Transverse colon (tissue), 4 donors: ENCODE data around the gene OR10J5. TPM values are rescaled to one million over a fixed set of nuclear protein-coding genes. Genes with fewer than 3 reads are reported as not detected.
"Not testable (repeated sequence)": the region's sequence is repeated elsewhere in the genome, so short reads cannot be mapped to it uniquely, and the experiment has no call there.

ENCODE experiments used
- DNase-seq: peaks from one replicate; pipeline ENCODE4 v3.0.0-alpha.2; 2019
- H3K27ac ChIP-seq, 4 donors: fragments of 200-600 bp; sonication (generic); 2 replicates each; pipeline ENCODE4 v1.5.1; 2016 to 2018; ENCODE audit warnings: inconsistent platforms in 4 of 4
- H3K27me3 ChIP-seq: fragments of 200-600 bp; sonication (generic); 2 replicates; pipeline ENCODE4 v1.5.1; 2017; ENCODE audit warnings: inconsistent platforms
- H3K36me3 ChIP-seq, 4 donors: fragments of 200-600 bp; sonication (generic); 2 replicates each; pipeline ENCODE4 v1.5.1; 2017 to 2019; ENCODE audit warnings: inconsistent platforms in 4 of 4
- H3K4me1 ChIP-seq, 4 donors: fragments of 200-600 bp; sonication (generic); 2 replicates each; pipeline ENCODE4 v1.5.1; 2017 to 2020; ENCODE audit warnings: inconsistent platforms in 4 of 4
- H3K4me3 ChIP-seq, 4 donors: fragments of 200-600 bp; sonication (generic); 1 replicate in 1 of 4; 2 replicates in 3 of 4; pipeline versions ENCODE4 v1.5.1 to v1.6.1; 2017 to 2019; ENCODE audit warnings: inconsistent platforms in 4 of 4
- H3K9me3 ChIP-seq, 2 donors: fragments of 200-600 bp; sonication (generic); 2 replicates each; pipeline ENCODE4 v1.5.1; 2017 to 2019; ENCODE audit warnings: inconsistent platforms in 2 of 2
- CTCF ChIP-seq, 5 experiments: fragments of 200-600 bp in 3 of 5; fragments of 450-650 bp in 2 of 5; sonication (generic) in 3 of 5; IDR thresholded peaks; 1 replicate in 2 of 5; 2 replicates in 3 of 5; pipeline ENCODE4 v1.5.1; 2016 to 2017; ENCODE audit warnings: antibody characterized with exemption in 5 of 5, inconsistent platforms in 3 of 5, mild to moderate bottlenecking in 2 of 5, moderate library complexity in 1 of 5
- EP300 ChIP-seq: sonication (generic); formaldehyde crosslinking; IDR thresholded peaks from one replicate; pipeline ENCODE4 v1.6.1; 2017; ENCODE audit warnings: antibody characterized with exemption, low read depth
- POLR2A ChIP-seq: fragments of 450-650 bp; IDR thresholded peaks from one replicate; pipeline ENCODE4 v1.6.1; 2016; ENCODE audit warnings: antibody characterized with exemption, mild to moderate bottlenecking, moderate library complexity
- POLR2AphosphoS5 ChIP-seq, 3 donors: sonication (generic); formaldehyde crosslinking; IDR thresholded peaks; one replicate each; pipeline ENCODE4 v1.6.1; 2016; ENCODE audit warnings: antibody characterized with exemption in 3 of 3
- WGBS, 2 donors: methylation state at CpG; one replicate each; pipeline ENCODE4 v1.1.5; 2018; ENCODE audit warnings: low coverage in 1 of 2; 5-methylcytosine and 5-hydroxymethylcytosine counted together
- in situ Hi-C, 4 donors: fragments of 200-750 bp; cut with MboI; loops; one replicate each; pipeline versions ENCODE4 v1.15.0 to v1.15.1; 2017; ENCODE audit warnings: low sequenced_read_pairs in 3 of 4, low pct_ligation_motif_present in 1 of 4, low pct_unique_long_range_greater_than_20kb in 1 of 4
- intact Hi-C: fragments of 100-400 bp; cut with DNase I; formaldehyde crosslinking; loops from one replicate; pipeline ENCODE4 v1.15.1; 2023; ENCODE audit warnings: low total_unique reads
- total RNA-seq, 4 donors: library from RNA; depleted of rRNA; stranded (reverse); fragments of >200 nt; gene quantifications; one replicate each; pipeline ENCODE4 v1.1.0, GENCODE V29; 2016

The OR10J5 gene
- total RNA-seq, 4 donors from 2014 or later: not detected

- H3K27ac ChIP-seq: no peak overlapping the region
- DNase-seq: no peak
- no peaks in the 10 kb centered on the region for H3K36me3 ChIP-seq
- intact Hi-C loops (no loop called here), in situ Hi-C loops (no loop called here)
- H3K27me3 ChIP-seq: no peaks in the 10 kb centered on the region
- no peak overlapping the region for H3K4me3 ChIP-seq
- peaks cover 3 to 7% of the 10 kb centered on the region in 2 donors for H3K9me3 ChIP-seq
- TF ChIP-seq POLR2AphosphoS5 (IDR thresholded peaks at IDR 0.05) (no peak), POLR2A (no peak), EP300 (no peak), CTCF (IDR thresholded peaks at IDR 0.05) (no peak)
- WGBS, 2 donors: 58 to 100% methylated on average over 1 of the region's 1 CpG
- no peaks in the 10 kb centered on the region for H3K4me1 ChIP-seq
These were observed 34.7 kb downstream of the OR10J5 start for GRCh38 chr1:159501082-159501481.

GRCh38 chr1:159494513-159495210 is 41.1 kb downstream of the OR10J5 start:
- in situ Hi-C loops, H3K27me3 ChIP-seq: not testable (repeated sequence)

GRCh38 chr1:159493354-159493753 is 42.5 kb downstream of the OR10J5 start:
- H3K4me3 ChIP-seq: no peak overlapping the region
- H3K9me3 ChIP-seq: peaks cover 0 to 3% of the 10 kb centered on the region in 2 donors
- no peaks in the 10 kb centered on the region for H3K27me3 ChIP-seq
- H3K36me3 ChIP-seq: no peaks in the 10 kb centered on the region
- TF ChIP-seq POLR2A: no peak
- no peak for TF ChIP-seq EP300
- no peak for TF ChIP-seq CTCF (IDR thresholded peaks at IDR 0.05)
- no peak for TF ChIP-seq POLR2AphosphoS5 (IDR thresholded peaks at IDR 0.05)
- 87 to 100% methylated on average over 2 to 11 of the region's 11 CpGs for WGBS, 2 donors
- in situ Hi-C loops: no loop called here
- no peak overlapping the region for H3K27ac ChIP-seq
- intact Hi-C loops: no loop called here
- DNase-seq: no peak
- H3K4me1 ChIP-seq: no peaks in the 10 kb centered on the region

More at GRCh38 chr1:159494513-159495210, 41.1 kb downstream of the OR10J5 start:
- H3K9me3 ChIP-seq, H3K27ac ChIP-seq, DNase-seq, H3K4me1 ChIP-seq, H3K4me3 ChIP-seq, intact Hi-C loops, H3K36me3 ChIP-seq: not testable (repeated sequence)
- WGBS, 2 donors: 90% methylated on average over 26 of the region's 33 CpGs; no CpG with 5 or more reads in 1 of the 2 donors

GRCh38 chr1:159492575-159493323 is 43.1 kb downstream of the OR10J5 start:
- no peak for DNase-seq
- H3K4me1 ChIP-seq: no peaks in the 10 kb centered on the region
- no peak for TF ChIP-seq CTCF (IDR thresholded peaks at IDR 0.05)
- TF ChIP-seq POLR2AphosphoS5 (IDR thresholded peaks at IDR 0.05): no peak
- TF ChIP-seq POLR2A: no peak
- no peak for TF ChIP-seq EP300
- in situ Hi-C loops (no loop called here), intact Hi-C loops (no loop called here)
- H3K4me3 ChIP-seq: no peak overlapping the region
- peaks cover 0 to under 1% of the 10 kb centered on the region in 2 donors for H3K9me3 ChIP-seq
- no peak overlapping the region for H3K27ac ChIP-seq
- no peaks in the 10 kb centered on the region for H3K27me3 ChIP-seq
- 60 to 76% methylated on average over 2 to 5 of the region's 5 CpGs for WGBS, 2 donors
- H3K36me3 ChIP-seq: no peaks in the 10 kb centered on the region

Other genes with a start within 250 kb of the OR10J5 start
- gene FCER1A, start 233.7 kb downstream of the OR10J5 start, total RNA-seq: 1 to 10 TPM in 1 of 4 donors, under 1 TPM in 1, not detected in 2; 0.95 to 1.5 TPM
- gene OR10J4, start 103.8 kb downstream of the OR10J5 start, total RNA-seq: not detected
- not detected for gene OR10J1, start 96.3 kb downstream of the OR10J5 start, total RNA-seq
- not detected for gene APCS, start 51.8 kb upstream of the OR10J5 start, total RNA-seq
- gene CRP, start 178.6 kb upstream of the OR10J5 start, total RNA-seq: not detected
- 10 to 100 TPM in 3 of 4 donors, 1 to 10 TPM in 1; 9.7 to 96.4 (median 72.3) TPM for gene DUSP23, start 245.0 kb upstream of the OR10J5 start, total RNA-seq